Measurements from ENCODE around the gene RMND1. TPM values are rescaled to one million over a fixed set of nuclear protein-coding genes. Genes with fewer than 3 reads are reported as not detected.
A peak's percentile ranks its signal among the peaks of the same experiment; 100 is the strongest.

RMND1 gene
- total and polyA plus RNA-seq, 2 of the 13 experiments (the other 11 are each of a cell fraction or from before 2014, with no cell fraction given): 34.0 to 72.5 TPM

DNA sequence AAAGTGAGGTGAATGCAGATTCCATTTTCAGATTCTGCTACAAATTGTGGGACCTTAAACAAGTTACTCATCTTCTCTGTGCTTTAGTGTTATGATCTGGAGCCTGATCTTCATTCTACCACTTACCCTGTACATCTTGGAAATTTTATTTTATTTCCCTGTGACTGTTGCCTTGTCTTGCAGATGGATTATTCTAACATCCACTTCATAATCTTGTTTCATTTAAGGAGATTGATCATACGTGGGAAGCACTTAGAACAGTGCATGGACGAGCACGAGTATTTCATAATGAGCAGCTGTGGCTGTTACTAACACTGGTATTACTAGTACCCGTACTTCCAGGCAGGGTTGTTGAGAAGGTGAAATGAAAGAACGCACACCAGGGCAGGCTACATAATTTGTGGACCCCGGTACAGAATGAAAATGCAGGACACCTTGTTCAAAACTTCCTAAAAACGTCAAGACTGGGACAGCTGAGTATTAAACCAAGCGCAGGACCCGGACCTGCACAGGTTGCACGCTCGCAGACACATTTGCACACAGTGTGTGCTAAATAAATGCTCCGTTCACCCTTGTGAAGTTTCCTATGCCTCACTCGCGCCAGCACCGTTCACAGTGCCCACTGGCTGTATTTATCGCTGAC is 41.4 kb upstream of the RMND1 start:
- in situ Hi-C loops (cut with HindIII; ENCODE audit: extremely low pct_ligation_motif_present, low pct_unique_long_range_greater_than_20kb) (no loop called here), intact Hi-C loops (cut with micrococcal nuclease; ENCODE audit: unreplicated experiment) (loop anchor here (5.0 to 10.0 kb wide), 4 partner anchors 51 to 782 kb away; no protein-coding TSS in a partner anchor)
- no peaks in the 10 kb centered on the region; a peak in 1 of 5 replicates for H3K27me3 ChIP-seq (ENCODE audit: control insufficient read depth in 1 of 2, insufficient read depth in 2 of 2, low read length in 2 of 2)
- ATAC-seq (peak; percentile 81), FAIRE-seq (no peak), DNase-seq (ENCODE audit: low spot score) (no peak)
- H3K27ac ChIP-seq (ENCODE audit: extremely low read length, insufficient read depth, low read length): peak overlapping the region; percentile 86
- under 1% methylated on average over 16 of the region's 16 CpGs for WGBS (ENCODE audit: low lambda C conversion rate)
- H3K9me3 ChIP-seq (ENCODE audit: low read length): no peaks in the 10 kb centered on the region
- no peaks in the 10 kb centered on the region for H3K79me2 ChIP-seq (ENCODE audit: insufficient read depth, low read length)
- POLR2A ChIA-PET: interaction anchor here (1.2 kb wide), 1 partner anchor 103 kb away, joined by 3 read pairs; no protein-coding TSS in a partner anchor
- CTCF ChIA-PET (ENCODE audit: low intra/inter-chr PET ratio, low total read pairs): no interaction called here
- peak overlapping the region; percentile 88 for H3K4me2 ChIP-seq (ENCODE audit: low read depth, low read length)
- BruUV-seq (replicated peaks): no TSS peak
- peaks cover 55% of the 10 kb centered on the region for H3K4me1 ChIP-seq (ENCODE audit: insufficient read depth, low read length)
- H2AFZ ChIP-seq (ENCODE audit: low read length): peak overlapping the region; percentile 89
- peak overlapping the region; percentile 90 for H3K9ac ChIP-seq (ENCODE audit: insufficient read depth, low read depth, low read length)
- peak overlapping the region; percentile 95 to 99 (median 97) for H3K4me3 ChIP-seq (replicated peaks in 1 of 3; ENCODE audit: insufficient read depth in 1 of 3, low read depth in 2 of 3, low read length in 3 of 3)
- no peaks in the 10 kb centered on the region for H3K36me3 ChIP-seq (replicated peaks in 1 of 2; ENCODE audit: control insufficient read depth in 1 of 2, insufficient read depth in 2 of 2, low read length in 2 of 2)
- H4K20me1 ChIP-seq (ENCODE audit: insufficient read depth, low read length): no peaks in the 10 kb centered on the region
- TF ChIP-seq ZNF75D (CRISPR knock-in tag; IDR thresholded peaks at IDR 0.05; ENCODE audit: borderline replicate concordance) (no peak), GMEB1 (CRISPR knock-in tag; IDR thresholded peaks at IDR 0.05; ENCODE audit: borderline replicate concordance) (no peak), SIX4 (CRISPR knock-in tag; IDR thresholded peaks at IDR 0.05) (no peak), TBX3 (IDR thresholded peaks at IDR 0.05; ENCODE audit: borderline replicate concordance) (peak; percentile 23; the same call in 1 of the 2 replicates), ARID4A (CRISPR knock-in tag; IDR thresholded peaks at IDR 0.05; ENCODE audit: borderline replicate concordance) (no peak), PITX1 (CRISPR knock-in tag; IDR thresholded peaks at IDR 0.05) (no peak; the same call in 1 of the 2 replicates), ZNF331 (CRISPR knock-in tag; IDR thresholded peaks at IDR 0.05) (no peak), POLR2AphosphoS2 (IDR thresholded peaks at IDR 0.05; ENCODE audit: low read depth, low read length) (no peak), STAT5B (CRISPR knock-in tag; IDR thresholded peaks at IDR 0.05) (0 out of 2 replicates have a peak, but pooled peaks have one; percentile 9), NR2F1 (CRISPR knock-in tag; IDR thresholded peaks at IDR 0.05) (no peak), ZIK1 (CRISPR knock-in tag; IDR thresholded peaks at IDR 0.05; ENCODE audit: borderline replicate concordance, low read depth) (no peak), GPN1 (CRISPR knock-in tag; IDR thresholded peaks at IDR 0.05; ENCODE audit: borderline replicate concordance) (no peak), TARDBP (CRISPR knock-in tag; IDR thresholded peaks at IDR 0.05) (0 out of 2 replicates have a peak, but pooled peaks have one; percentile 37), NPAS2 (CRISPR knock-in tag; IDR thresholded peaks at IDR 0.05; ENCODE audit: borderline replicate concordance) (no peak)
- TF ChIP-seq, protein P1, sequence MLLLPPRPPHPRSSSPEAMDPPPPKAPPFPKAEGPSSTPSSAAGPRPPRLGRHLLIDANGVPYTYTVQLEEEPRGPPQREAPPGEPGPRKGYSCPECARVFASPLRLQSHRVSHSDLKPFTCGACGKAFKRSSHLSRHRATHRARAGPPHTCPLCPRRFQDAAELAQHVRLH (CRISPR knock-in tag; IDR thresholded peaks at IDR 0.05; ENCODE audit: borderline replicate concordance, low read depth): no peak

All from HepG2 (cell line).